Measurements from ENCODE around the gene C1orf226.
"Not testable (repeated sequence)": the region's sequence is repeated elsewhere in the genome, so short reads cannot be mapped to it uniquely, and the experiment has no call there.

Gene C1orf226

GRCh38 chr1:162417650-162418049 lies 36.1 kb downstream of the C1orf226 start:
- H3K4me3 ChIP-seq (ENCODE audit: low read depth, low read length) = no peak overlapping the region
- TF ChIP-seq, protein P1, sequence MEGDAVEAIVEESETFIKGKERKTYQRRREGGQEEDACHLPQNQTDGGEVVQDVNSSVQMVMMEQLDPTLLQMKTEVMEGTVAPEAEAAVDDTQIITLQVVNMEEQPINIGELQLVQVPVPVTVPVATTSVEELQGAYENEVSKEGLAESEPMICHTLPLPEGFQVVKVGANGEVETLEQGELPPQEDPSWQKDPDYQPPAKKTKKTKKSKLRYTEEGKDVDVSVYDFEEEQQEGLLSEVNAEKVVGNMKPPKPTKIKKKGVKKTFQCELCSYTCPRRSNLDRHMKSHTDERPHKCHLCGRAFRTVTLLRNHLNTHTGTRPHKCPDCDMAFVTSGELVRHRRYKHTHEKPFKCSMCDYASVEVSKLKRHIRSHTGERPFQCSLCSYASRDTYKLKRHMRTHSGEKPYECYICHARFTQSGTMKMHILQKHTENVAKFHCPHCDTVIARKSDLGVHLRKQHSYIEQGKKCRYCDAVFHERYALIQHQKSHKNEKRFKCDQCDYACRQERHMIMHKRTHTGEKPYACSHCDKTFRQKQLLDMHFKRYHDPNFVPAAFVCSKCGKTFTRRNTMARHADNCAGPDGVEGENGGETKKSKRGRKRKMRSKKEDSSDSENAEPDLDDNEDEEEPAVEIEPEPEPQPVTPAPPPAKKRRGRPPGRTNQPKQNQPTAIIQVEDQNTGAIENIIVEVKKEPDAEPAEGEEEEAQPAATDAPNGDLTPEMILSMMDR (IDR thresholded peaks at IDR 0.05; ENCODE audit: low read depth, low read length) = no peak
- TF ChIP-seq MYC (IDR thresholded peaks at IDR 0.05; ENCODE audit: low read depth, low read length) (no peak), POLR2A (IDR thresholded peaks at IDR 0.05; ENCODE audit: extremely low read depth, insufficient read length) (no peak)
- TF ChIP-seq, protein P2, sequence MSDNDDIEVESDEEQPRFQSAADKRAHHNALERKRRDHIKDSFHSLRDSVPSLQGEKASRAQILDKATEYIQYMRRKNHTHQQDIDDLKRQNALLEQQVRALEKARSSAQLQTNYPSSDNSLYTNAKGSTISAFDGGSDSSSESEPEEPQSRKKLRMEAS (IDR thresholded peaks at IDR 0.05; ENCODE audit: low read depth, low read length) = no peak
- DNase-seq (ENCODE audit: low read depth) = no peak

DNA sequence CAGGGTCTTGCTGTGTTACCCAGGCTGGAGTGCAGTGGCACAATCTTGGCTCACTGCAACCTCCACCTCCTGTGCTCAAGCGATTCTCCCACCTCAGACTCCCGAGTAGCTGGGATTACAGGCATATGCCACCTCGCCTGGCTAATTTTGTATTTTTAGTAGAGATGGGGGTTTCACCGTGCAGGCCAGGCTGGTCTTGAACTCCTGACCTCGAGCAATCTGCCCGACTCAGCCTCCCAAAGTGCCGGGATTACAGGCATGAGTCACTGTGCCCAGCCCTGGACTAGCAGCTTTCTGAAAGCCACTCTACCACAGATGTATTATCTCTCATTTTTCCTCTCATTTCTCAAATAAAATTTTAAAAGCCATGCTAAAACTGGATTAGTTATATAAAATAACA lies 37.1 kb downstream of the C1orf226 start:
- not testable (repeated sequence) for DNase-seq (ENCODE audit: low read depth); H3K4me3 ChIP-seq (ENCODE audit: low read depth, low read length)

- DNase-seq (ENCODE audit: low read depth); H3K4me3 ChIP-seq (ENCODE audit: low read depth, low read length): not testable (repeated sequence)
Measured at GRCh38 chr1:162419450-162419931, 38.0 kb downstream of the C1orf226 start.

DNA sequence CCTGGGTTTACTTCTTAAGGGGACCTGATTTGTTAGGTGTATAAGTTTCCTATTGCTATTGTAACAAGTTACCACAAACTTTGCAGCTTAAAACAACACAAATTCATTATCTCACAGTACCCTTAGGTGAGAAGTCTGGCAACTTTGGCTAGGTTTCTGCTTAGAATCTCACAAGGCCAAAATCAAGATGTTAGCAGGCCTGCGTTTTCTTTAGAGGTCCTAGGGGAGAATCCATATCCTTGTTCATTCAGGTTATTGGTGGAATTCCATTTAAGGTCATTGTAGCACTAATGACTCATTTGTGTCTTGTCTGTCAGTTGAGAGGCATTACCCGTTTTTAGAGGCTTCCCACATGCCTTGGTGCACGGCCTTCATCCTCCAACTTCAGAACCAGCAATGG lies 38.6 kb downstream of the C1orf226 start:
- DNase-seq (ENCODE audit: low read depth) = no peak
- TF ChIP-seq POLR2A (IDR thresholded peaks at IDR 0.05; ENCODE audit: extremely low read depth, insufficient read length) = no peak
- TF ChIP-seq MYC (IDR thresholded peaks at IDR 0.05; ENCODE audit: low read depth, low read length) = no peak
- TF ChIP-seq, protein P1 (IDR thresholded peaks at IDR 0.05; ENCODE audit: low read depth, low read length) = no peak
- TF ChIP-seq, protein P2 (IDR thresholded peaks at IDR 0.05; ENCODE audit: low read depth, low read length) = no peak
- H3K4me3 ChIP-seq (ENCODE audit: low read depth, low read length) = no peak overlapping the region

DNA sequence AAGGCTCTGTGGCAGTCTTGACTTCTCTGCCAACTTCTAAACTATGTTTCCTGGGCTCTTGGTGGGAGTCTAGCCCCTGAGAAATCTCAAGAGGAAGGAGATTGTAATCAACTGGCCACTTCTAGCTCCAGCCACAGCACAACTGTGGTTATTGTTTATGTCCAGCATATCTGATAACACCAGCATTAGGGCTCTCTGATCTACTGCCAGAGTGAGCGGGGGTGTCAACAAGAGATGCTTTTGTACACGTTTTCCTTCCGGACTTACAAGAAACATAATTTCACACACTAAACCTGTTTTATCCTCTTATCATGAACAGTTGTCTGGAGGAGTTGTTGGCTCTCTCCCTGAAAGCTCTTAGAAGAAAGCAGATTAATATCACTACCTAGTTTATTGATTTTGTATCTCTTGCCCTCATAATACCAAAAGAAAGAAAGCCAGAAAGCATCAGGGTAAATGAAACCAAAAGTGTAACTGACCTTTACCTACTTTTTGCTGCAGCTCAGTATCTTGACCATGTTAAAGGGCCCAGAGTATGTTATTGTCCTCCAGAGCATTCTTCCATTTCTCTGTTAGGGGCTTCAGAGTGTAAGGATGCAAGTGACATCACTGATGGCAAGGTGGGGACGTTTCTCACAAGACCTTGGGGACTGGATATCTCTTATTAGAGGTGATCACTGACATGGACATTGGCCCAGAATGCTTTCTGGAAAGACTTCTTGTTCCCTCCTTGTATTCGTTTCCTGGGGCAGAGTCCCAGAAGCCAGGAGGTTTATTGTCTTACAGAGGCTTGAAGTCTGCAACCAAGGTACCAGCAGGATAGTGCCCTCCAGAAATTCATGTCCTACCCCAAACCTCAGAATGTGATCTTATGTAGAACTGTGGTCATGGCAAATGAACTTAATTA lies 40.0 kb downstream of the C1orf226 start:
- no peak for DNase-seq (ENCODE audit: low read depth)
- no peak overlapping the region for H3K4me3 ChIP-seq (ENCODE audit: low read depth, low read length)
- TF ChIP-seq POLR2A (IDR thresholded peaks at IDR 0.05; ENCODE audit: extremely low read depth, insufficient read length) (no peak), MYC (IDR thresholded peaks at IDR 0.05; ENCODE audit: low read depth, low read length) (no peak)
- TF ChIP-seq, protein P2 (IDR thresholded peaks at IDR 0.05; ENCODE audit: low read depth, low read length) = no peak
- TF ChIP-seq, protein P1 (IDR thresholded peaks at IDR 0.05; ENCODE audit: low read depth, low read length) = no peak

GRCh38 chr1:162422662-162423375 lies 41.3 kb downstream of the C1orf226 start:
- DNase-seq (ENCODE audit: low read depth) = peak; percentile 89
- TF ChIP-seq, protein P2 (IDR thresholded peaks at IDR 0.05; ENCODE audit: low read depth, low read length) = no peak
- no peak for TF ChIP-seq POLR2A (IDR thresholded peaks at IDR 0.05; ENCODE audit: extremely low read depth, insufficient read length)
- TF ChIP-seq, protein P1 (IDR thresholded peaks at IDR 0.05; ENCODE audit: low read depth, low read length) = no peak
- no peak for TF ChIP-seq MYC (IDR thresholded peaks at IDR 0.05; ENCODE audit: low read depth, low read length)
- H3K4me3 ChIP-seq (ENCODE audit: low read depth, low read length) = no peak overlapping the region
